ENCODE data around the gene S100A5. TPM values are rescaled to one million over a fixed set of nuclear protein-coding genes. Genes with fewer than 3 reads are reported as not detected.
A peak's percentile ranks its signal among the peaks of the same experiment; 100 is the strongest.

Gene S100A5
- total RNA-seq, 1 donor from 2014 or later: not detected

GRCh38 chr1:153505576-153505975 lies 35.2 kb downstream of the S100A5 start:
- H3K4me1 Mint-ChIP-seq (ENCODE audit: unreplicated experiment): no peaks in the 10 kb centered on the region
- H3K4me3 Mint-ChIP-seq (ENCODE audit: unreplicated experiment): no peak overlapping the region

GRCh38 chr1:153503766-153504165 lies 37.0 kb downstream of the S100A5 start:
- Mint-ChIP-seq H3K4me1 (ENCODE audit: unreplicated experiment) (no peaks in the 10 kb centered on the region), H3K27me3 (ENCODE audit: unreplicated experiment) (peaks cover 8% of the 10 kb centered on the region), H3K4me3 (ENCODE audit: unreplicated experiment) (no peak overlapping the region), H3K9me3 (ENCODE audit: unreplicated experiment) (no peaks in the 10 kb centered on the region), H3K27ac (ENCODE audit: unreplicated experiment) (no peak overlapping the region), H3K36me3 (ENCODE audit: low read depth, unreplicated experiment) (no peaks in the 10 kb centered on the region)
- no peak for DNase-seq (ENCODE audit: low spot score)
- TF ChIP-seq, protein P1, sequence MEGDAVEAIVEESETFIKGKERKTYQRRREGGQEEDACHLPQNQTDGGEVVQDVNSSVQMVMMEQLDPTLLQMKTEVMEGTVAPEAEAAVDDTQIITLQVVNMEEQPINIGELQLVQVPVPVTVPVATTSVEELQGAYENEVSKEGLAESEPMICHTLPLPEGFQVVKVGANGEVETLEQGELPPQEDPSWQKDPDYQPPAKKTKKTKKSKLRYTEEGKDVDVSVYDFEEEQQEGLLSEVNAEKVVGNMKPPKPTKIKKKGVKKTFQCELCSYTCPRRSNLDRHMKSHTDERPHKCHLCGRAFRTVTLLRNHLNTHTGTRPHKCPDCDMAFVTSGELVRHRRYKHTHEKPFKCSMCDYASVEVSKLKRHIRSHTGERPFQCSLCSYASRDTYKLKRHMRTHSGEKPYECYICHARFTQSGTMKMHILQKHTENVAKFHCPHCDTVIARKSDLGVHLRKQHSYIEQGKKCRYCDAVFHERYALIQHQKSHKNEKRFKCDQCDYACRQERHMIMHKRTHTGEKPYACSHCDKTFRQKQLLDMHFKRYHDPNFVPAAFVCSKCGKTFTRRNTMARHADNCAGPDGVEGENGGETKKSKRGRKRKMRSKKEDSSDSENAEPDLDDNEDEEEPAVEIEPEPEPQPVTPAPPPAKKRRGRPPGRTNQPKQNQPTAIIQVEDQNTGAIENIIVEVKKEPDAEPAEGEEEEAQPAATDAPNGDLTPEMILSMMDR (IDR thresholded peaks at IDR 0.05; ENCODE audit: unreplicated experiment): no peak

More at GRCh38 chr1:153505576-153505975, 35.2 kb downstream of the S100A5 start:
- H3K27me3 Mint-ChIP-seq (ENCODE audit: unreplicated experiment): peaks cover 13% of the 10 kb centered on the region
- no peaks in the 10 kb centered on the region for H3K9me3 Mint-ChIP-seq (ENCODE audit: unreplicated experiment)
- no peak overlapping the region for H3K27ac Mint-ChIP-seq (ENCODE audit: unreplicated experiment)
- no peak for DNase-seq (ENCODE audit: low spot score)
- H3K36me3 Mint-ChIP-seq (ENCODE audit: low read depth, unreplicated experiment): no peaks in the 10 kb centered on the region
- TF ChIP-seq, protein P1 (IDR thresholded peaks at IDR 0.05; ENCODE audit: unreplicated experiment): no peak

GRCh38 chr1:153498746-153499145 lies 42.0 kb downstream of the S100A5 start:
- H3K9me3 Mint-ChIP-seq (ENCODE audit: unreplicated experiment): no peaks in the 10 kb centered on the region
- peaks cover 1% of the 10 kb centered on the region for H3K27me3 Mint-ChIP-seq (ENCODE audit: unreplicated experiment)
- no peak overlapping the region for H3K4me3 Mint-ChIP-seq (ENCODE audit: unreplicated experiment)
- H3K27ac Mint-ChIP-seq (ENCODE audit: unreplicated experiment): no peak overlapping the region
- H3K36me3 Mint-ChIP-seq (ENCODE audit: low read depth, unreplicated experiment): no peaks in the 10 kb centered on the region
- TF ChIP-seq, protein P1 (IDR thresholded peaks at IDR 0.05; ENCODE audit: unreplicated experiment): no peak
- peaks cover 3% of the 10 kb centered on the region for H3K4me1 Mint-ChIP-seq (ENCODE audit: unreplicated experiment)
- DNase-seq (ENCODE audit: low spot score): no peak

DNA sequence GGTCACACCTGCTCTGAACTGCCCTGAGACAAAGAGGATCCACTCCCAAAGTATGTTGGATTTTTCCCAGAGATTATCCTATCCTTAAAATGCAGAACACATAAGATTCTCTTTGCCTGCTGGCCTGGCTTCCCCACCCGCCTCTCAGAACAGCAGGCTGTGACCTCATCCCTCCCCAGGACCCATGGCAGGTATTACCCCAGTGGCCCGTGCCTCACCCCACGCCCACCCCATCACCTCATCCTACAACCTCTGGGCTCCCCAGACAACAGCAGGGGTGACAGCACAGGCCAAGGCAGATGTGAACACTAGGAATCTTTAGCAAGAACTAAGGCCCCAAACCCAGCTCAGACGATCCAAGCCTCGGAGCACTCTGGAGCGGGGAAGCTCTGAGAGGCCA lies 45.2 kb downstream of the S100A5 start:
- TF ChIP-seq, protein P1 (IDR thresholded peaks at IDR 0.05; ENCODE audit: unreplicated experiment): no peak
- Mint-ChIP-seq H3K36me3 (ENCODE audit: low read depth, unreplicated experiment) (no peaks in the 10 kb centered on the region), H3K27me3 (ENCODE audit: unreplicated experiment) (peaks cover 2% of the 10 kb centered on the region), H3K27ac (ENCODE audit: unreplicated experiment) (no peak overlapping the region), H3K4me3 (ENCODE audit: unreplicated experiment) (no peak overlapping the region), H3K9me3 (ENCODE audit: unreplicated experiment) (no peaks in the 10 kb centered on the region), H3K4me1 (ENCODE audit: unreplicated experiment) (peaks cover 3% of the 10 kb centered on the region)
- DNase-seq (ENCODE audit: low spot score): no peak

DNA sequence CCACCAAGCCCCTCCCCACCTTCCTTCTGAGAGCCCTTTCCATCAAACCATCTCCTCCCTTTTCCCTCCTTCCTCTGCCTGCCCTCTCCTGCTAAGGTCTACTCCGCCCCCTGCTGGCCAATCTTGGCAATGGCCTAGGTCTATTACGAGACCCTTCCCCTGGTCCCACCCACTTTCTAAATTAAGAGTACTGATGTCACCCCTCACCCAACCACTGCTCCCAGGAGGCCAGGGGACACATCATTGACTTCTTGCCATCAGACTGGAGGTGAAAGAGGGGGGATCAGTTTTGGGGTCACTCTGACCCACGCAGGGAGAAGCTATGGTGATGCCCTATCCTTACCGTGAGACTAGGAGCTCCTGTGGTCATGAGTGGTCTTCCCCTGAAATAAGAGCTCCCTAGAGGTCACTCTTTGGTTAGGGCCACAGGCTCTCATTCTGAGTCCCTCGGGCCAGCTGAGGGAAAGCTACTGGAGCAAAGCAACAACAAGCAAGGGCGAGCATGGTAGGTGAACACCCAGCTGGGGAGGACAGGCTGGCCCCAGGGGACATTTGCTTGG lies 45.7 kb downstream of the S100A5 start:
- Mint-ChIP-seq H3K4me1 (ENCODE audit: unreplicated experiment) (peaks cover 3% of the 10 kb centered on the region), H3K9me3 (ENCODE audit: unreplicated experiment) (no peaks in the 10 kb centered on the region), H3K4me3 (ENCODE audit: unreplicated experiment) (no peak overlapping the region), H3K27me3 (ENCODE audit: unreplicated experiment) (peaks cover 2% of the 10 kb centered on the region), H3K36me3 (ENCODE audit: low read depth, unreplicated experiment) (no peaks in the 10 kb centered on the region), H3K27ac (ENCODE audit: unreplicated experiment) (no peak overlapping the region)
- peak; percentile 94 for DNase-seq (ENCODE audit: low spot score)
- TF ChIP-seq, protein P1 (IDR thresholded peaks at IDR 0.05; ENCODE audit: unreplicated experiment): peak; percentile 92

Measured in endothelial cell (in vitro differentiated cells).